Activated T-cell treated with anti-CD3 and anti-CD28 coated beads, Interleukin-2, amount 50 U/mL, for 48 hours (primary cell): ENCODE results near the gene BLVRB.
"Not testable (repeated sequence)": the region's sequence is repeated elsewhere in the genome, so short reads cannot be mapped to it uniquely, and the experiment has no call there.

Experiments
- DNase-seq, 2 experiments: peaks; one replicate each; pipeline ENCODE4 v3.0.0-alpha.2; 2020

BLVRB gene

GRCh38 chr19:40421993-40422747, 43.4 kb downstream of the BLVRB start:
- no peak for DNase-seq

DNA sequence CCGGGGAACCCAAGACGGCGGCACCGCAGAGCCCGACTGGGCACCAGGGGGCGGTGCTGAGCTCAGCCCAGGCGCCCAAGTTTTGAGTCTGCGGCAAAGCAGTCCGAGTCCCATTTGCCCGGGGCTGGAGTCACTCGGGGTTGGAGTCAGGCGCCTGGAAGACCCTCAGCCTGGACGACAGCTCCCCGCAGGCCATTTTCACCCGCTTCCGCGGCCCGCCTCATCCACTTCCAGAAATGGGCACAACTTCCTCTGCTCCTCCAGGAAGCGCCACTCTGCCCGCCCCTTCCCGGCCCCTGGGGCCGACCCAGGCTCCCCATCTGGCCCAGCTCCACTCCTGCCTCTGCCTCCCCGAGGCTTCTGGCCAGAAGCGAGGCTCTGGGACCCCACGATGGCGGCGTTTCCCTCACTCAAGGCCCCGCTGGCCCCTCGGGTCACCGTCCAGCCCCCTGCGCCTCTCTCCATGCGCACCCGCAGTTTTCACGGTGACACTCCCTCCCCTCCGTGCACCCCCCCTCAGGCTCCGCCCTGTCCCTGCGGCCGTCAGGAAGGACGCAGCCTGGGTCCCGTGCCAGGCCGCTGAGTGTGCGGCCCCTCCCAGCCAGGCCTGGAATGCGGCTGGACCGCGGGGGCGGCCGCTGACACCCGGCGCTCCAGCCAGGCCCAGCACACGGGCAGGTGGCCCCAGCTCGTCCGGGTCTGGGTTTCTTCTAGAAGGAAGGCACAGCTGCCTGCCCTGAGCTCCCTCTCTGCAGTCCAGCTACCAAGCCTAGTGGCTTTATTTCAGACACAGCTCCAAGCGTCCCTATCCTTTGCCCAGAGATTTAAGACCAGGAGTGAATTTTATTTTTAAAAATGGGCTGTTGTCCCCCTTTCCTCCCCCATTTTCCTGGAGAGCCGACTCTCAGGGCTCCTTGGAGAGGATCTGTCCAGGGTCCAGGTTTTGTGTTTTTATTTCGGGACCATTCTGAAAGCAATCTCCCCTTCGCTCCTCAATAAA, 44.5 kb downstream of the BLVRB start:
- DNase-seq, result peak; percentile 85 to 88

DNA sequence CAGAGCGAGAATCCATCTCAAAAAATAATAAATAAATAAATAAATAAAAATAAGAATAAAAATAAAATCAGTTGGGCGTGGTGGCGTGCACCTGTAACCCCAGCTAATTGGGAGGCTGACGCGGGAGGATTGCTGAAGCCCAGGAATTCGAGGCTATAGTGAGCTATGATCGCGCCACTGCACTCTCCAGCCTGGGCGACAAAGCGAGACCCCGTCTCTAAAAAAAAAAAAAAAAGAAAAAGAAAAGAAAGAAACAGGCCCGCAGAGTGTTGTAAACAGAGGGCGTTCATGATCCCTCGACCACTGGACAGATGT, 45.1 kb downstream of the BLVRB start:
- DNase-seq, result no peak

- no peak for DNase-seq
Observed at GRCh38 chr19:40419780-40420179, 45.8 kb downstream of the BLVRB start.

- no peak for DNase-seq
Observed at GRCh38 chr19:40419066-40419612, 46.4 kb downstream of the BLVRB start.

DNA sequence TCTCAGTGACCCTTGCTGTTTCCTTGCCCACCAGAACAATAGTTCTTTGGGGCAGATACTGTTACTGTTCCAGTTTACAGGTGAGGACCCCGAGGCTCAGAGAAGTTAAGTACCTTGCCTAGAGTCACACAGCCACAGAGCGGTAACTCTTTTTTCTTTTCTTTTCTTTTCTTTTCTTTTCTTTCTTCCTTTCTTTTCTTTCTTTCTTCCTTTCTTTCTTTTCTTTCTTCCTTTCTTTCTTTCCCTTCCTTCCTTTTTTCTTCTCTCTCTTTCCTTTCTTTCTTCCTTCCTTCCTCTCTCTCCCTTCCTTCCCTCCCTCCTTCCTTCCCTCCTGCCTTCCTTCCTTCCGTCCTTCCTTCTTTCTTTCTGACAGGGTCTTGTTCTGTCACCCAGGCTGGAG, 47.5 kb downstream of the BLVRB start:
- no peak for DNase-seq

DNA sequence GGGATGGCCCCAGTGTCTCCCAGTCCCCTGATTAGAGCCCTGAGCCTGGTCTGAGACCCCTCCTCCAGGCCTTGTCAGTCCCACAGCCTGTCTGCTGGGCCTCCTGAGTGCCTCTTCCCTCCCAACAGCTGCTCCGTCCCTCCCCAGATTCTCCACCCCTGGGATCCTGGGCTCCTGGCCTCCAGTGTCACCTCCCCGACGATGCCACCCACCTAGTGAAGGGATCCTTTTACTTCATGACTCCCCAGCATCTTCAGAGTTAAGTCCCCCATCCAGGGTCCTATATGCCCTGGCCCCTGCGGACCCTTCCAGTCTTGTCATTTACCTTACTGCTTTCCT, 47.9 kb downstream of the BLVRB start:
- DNase-seq, result no peak

GRCh38 chr19:40416918-40417642, 48.5 kb downstream of the BLVRB start:
- DNase-seq, result peak in 1 of 2 experiments; percentile 46

DNA sequence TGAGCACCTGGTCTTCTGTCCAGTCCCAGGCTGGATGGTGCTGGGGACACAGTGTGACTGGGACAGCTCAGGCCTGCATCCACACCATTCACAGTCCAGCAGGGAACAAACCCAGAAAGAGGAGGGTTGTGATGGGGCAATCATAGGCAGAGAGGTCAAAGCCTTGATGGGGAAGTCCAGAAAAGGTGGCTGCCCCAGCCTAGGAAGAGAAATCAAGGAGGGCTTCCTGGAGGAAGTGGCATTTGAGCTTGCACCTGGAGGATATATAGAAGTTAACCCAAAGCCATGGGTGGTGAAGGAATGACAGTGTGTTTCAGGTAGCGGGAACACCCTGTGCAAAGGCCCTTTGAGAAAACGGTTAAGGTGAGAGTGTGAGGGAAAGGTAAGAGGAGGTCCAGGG, 49.8 kb downstream of the BLVRB start:
- no peak for DNase-seq

DNA sequence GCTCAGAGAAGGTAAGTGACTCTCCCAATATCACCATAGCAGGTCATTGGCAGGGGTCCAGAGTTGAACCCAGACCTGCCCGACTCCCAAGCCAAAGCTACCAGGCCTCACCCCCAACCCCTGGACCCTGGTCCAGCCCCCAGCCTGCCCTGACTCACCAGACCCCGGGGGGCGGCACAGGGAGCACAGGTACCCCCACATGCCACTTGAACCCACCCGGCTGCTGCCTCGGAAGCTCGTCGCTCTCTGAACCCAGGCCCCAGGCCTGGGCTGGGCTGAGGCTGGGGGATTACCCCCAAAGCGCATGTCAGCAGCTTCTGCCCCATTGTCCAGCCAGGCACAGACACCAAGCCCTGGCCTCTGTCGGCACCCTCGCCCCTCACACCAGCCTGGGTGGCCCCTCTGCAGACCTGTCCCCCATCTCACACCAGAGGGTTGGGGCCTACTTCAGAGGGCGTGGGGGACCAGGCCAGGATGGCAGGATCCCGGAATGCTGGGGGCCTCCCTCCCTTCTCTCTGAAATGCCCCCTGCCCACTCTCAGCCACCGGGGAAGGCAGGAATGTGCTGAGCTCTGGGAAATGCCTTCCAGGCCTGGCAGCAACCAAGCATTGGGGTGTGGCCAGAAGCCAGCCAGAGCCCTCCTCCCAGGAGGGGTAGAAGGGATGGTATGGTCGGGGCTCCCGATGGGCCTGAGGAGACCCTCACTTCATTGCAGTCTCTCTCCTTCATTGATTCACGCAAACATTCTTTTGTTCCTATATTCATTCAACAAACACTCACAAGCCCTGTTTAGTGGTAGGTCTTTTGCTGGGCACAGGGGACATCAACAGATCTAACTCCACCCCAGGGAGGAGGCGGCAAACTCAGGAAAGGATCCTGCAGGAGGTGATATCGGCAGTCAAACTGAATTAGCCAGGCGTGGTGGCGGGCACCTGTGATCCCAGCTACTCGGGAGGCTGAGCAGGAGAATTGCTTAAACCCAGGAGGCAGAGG, 50.7 kb downstream of the BLVRB start:
- no peak for DNase-seq

GRCh38 chr19:40413291-40413845, 52.2 kb downstream of the BLVRB start, which contains the start of gene PRX:
Gene PRX, minus strand, starts transcription at chr19:40413378. Its CDS starts 5,446 bp downstream, at chr19:40407932.
- DNase-seq, result no peak

- no peak for DNase-seq
Observed at GRCh38 chr19:40412866-40413265, 52.7 kb downstream of the BLVRB start.

GRCh38 chr19:40411958-40412499, 53.5 kb downstream of the BLVRB start:
- no peak for DNase-seq

DNA sequence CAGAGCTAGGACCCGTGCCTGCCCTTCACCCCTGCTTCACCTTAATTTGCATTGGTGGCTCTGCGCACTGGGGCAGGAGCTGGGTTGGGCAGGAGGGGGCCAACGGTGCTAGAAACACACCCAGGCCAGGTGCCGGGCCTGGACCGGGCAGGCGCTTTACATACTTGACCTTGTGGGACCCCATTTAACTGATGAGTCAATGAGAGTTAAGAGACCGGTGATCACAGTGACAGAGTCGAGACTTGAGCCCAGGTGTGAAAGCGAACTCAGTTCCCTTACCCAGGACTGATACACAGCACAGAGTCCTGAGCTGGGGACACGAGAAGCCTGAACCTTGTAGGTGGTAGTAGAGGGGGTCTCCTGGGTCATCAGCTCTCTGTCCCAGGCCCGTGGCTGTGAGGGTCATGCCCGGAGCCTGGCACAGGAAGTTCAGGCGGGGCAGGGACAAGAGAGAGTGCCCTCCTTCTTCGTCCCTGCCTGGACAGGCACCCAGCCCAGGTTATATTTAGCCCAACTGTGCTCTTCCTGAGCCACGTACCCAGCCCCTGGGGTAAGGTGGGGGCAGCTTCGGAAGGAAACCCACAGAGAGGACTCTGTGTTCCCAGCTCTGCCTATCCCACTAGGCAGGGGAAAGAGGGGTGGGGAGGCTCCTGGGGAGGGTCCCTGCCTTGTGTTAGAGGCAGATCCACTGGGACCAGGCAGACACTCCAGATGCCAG, 54.3 kb downstream of the BLVRB start:
- DNase-seq, result no peak

GRCh38 chr19:40410030-40410389, 55.5 kb downstream of the BLVRB start:
- no peak for DNase-seq

DNA sequence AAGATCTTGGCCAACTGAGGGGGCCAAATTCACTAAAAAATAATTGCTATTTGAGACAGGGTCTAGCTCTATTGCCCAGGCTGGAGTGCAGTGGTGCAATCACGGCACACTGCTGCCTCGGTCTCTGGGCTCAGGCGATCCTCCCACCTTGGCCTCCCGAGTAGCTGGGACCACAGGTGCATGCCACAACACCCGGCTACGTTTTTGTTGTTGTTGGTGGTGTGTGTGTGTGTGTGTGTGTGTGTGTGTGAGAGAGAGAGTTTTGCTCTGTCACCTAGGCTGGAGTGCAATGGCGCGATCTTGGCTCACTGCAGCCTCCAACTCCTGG, 57.0 kb downstream of the BLVRB start:
- DNase-seq, result not testable (repeated sequence)

- no peak for DNase-seq
Observed at GRCh38 chr19:40407714-40408597, 57.6 kb downstream of the BLVRB start.

- peak; percentile 88 to 90 for DNase-seq
Observed at GRCh38 chr19:40403262-40403984, 62.1 kb downstream of the BLVRB start.

- no peak for DNase-seq
Observed at GRCh38 chr19:40400559-40400958, 65.0 kb downstream of the BLVRB start.
